ENCODE data around the gene ZER1.

DNA sequence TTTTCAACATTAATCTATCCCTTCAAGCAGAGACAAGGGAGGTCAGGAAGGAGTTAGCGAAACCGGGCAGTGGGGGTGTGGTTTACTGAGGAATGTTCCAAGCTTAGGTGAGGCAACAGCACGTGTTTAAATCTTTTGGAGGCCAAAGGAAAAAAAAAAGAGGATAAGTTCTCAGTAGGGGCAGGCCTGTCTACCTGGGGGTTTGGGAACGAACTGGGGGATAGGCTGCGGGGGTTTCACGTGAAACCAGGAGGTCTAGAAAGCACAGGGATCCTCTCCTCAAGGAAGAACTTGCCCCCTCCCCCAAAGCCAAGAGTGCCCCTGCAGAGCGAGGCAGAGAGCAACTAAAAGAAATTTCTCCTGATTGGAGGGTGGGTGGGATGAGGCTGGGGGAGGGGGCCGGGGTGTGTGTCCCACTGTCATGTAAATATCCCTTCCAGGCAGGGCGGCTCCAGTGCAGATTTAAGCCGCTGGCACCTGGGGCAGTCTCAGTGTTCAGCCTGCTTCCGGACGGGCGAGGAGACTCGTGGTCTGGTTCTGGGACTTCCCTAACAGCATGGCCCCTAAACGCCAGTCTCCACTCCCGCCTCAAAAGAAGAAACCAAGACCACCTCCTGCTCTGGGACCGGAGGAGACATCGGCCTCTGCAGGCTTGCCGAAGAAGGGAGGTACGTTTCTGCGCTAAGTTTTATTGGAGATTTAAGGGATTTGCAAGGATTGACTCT, 88.2 kb downstream of the ZER1 start:
- TF ChIP-seq YY1 (IDR thresholded peaks at IDR 0.05; ENCODE audit: insufficient read depth, insufficient read length) (no peak), ZNF274 (IDR thresholded peaks at IDR 0.05; ENCODE audit: low read depth, low read length) (no peak)

Data from NT2/D1 (cell line).